22Rv1 (cell line): ENCODE results near the gene RAB17.

Experiments used
- CTCF ChIP-seq: fragments of 450-650 bp; IDR thresholded peaks from 2 replicates; pipeline ENCODE4 v1.5.1; 2017; ENCODE audit warnings: mild to moderate bottlenecking
- ZFX ChIP-seq: fragments of 450-650 bp; IDR thresholded peaks from 2 replicates; pipeline ENCODE4 v1.6.1; 2017; ENCODE audit warnings: antibody characterized with exemption, borderline replicate concordance

- TF ChIP-seq CTCF (no peak), ZFX (no peak)
Observed at GRCh38 chr2:237639836-237640220, 49.3 kb upstream of the RAB17 start.
